KOPT-K1 (cell line): ENCODE data around the gene CPNE6.

ENCODE experiments used
- H3K27ac ChIP-seq: fragments of 200-600 bp; sonication (generic); 2 replicates; pipeline ENCODE4 v1.5.1; 2016; ENCODE audit warnings: antibody characterized with exemption, mild to moderate bottlenecking, low read depth, low read length; ENCODE audit not compliant: poor library complexity, severe bottlenecking
- H3K36me3 ChIP-seq: fragments of 200-600 bp; sonication (generic); 2 replicates; pipeline ENCODE4 v1.5.1; 2017; ENCODE audit warnings: antibody characterized with exemption, mild to moderate bottlenecking, low read length, moderate library complexity; ENCODE audit not compliant: insufficient read depth
- H3K9me3 ChIP-seq: fragments of 200-600 bp; sonication (generic); 2 replicates; pipeline ENCODE4 v1.5.1; 2017; ENCODE audit warnings: antibody characterized with exemption, low read length, mild to moderate bottlenecking; ENCODE audit not compliant: insufficient read depth, poor library complexity, severe bottlenecking

Gene CPNE6

DNA sequence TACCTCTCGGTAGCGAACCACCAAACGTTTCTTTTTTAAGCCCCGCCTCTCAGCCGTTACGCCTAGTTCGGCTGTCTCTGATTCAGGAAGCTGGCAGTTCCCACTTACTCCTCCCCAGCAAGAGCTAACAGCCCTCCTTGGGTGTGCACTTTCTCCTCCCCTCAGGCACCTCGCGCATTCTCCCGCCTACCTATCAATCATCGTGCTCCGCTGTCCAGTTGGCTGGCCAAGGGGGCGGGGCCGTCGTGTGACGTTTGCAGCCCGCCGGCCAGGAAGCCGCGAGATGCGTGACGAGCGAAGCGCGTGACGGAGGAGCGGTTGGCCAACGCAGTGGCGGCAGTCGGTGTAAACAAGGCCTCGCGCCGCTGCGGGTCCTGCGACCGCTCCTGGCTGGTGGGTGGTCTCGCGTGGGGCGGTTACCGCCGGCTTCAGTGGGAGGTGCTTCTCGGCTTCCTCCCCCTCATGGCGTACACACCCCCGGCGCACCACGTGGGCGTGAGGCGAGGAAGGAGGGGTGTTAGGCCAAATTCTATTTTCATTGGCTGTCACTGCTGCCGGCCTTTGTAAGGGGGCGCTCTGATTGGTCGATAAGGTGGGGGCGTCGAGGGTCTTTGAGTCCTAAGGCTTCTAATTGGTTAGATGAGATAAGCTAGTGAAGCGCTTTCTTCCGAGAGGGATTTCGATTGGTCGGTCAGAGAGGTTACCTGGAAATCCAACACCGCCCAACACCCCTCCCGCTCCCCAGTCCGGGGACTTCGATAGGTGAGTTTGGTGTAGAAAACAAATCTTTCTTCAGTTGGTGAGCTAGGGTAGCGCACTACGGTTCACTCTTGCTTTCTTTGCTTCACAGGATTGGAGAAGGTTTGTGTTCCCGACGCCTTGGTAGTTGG is 43.4 kb downstream of the CPNE6 start, which contains the start of the genes DCAF11 and NRL:
TSS of gene DCAF11 (plus strand) at position 246 of the 890 bp plus-strand sequence. CDS start 818 bp downstream, outside the sequence.
TSS of gene NRL (minus strand) at position 418 of the 890 bp plus-strand sequence. CDS start 32,101 bp downstream, outside the sequence.
- Histone ChIP-seq H3K27ac (peak within 1 kb of the TSS; percentile 96), H3K9me3 (no peaks in the 10 kb centered on the region), H3K36me3 (peaks cover 38% of the 10 kb centered on the region)

DNA sequence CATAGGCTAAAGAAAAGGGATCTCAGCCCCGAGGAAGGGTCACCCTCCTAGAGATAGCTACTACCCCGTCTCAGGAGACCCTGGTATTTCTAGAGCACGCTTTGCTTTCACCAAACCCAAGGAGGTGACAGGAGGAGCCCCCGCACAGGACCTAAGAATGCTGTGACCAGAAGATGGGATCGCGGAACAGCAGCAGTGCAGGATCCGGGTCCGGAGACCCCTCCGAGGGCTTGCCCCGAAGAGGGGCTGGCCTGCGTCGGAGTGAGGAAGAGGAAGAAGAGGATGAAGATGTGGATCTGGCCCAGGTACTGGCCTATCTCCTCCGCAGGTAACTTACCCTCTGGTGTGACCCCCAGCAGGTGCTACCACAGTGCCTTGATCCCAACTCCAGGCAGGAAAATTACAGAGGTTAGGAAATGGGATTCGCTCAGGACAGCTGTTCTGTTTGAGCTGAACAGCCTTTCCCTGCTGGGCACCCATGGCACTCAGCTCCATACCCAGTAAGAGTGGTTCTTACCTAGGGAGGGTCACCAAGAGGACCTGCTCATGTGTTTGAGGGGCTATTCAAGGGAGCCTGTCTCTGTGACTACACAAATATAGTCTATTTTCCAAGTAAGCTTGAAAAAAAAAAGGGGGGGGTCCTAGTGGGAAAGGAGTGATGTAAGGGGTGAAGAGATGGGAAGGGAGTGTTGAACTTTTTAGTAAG is 44.2 kb downstream of the CPNE6 start:
- Histone ChIP-seq H3K9me3 (no peaks in the 10 kb centered on the region), H3K27ac (peak overlapping the region; percentile 96), H3K36me3 (peaks cover 43% of the 10 kb centered on the region)

- Histone ChIP-seq H3K27ac (no peak overlapping the region), H3K36me3 (peaks cover 50% of the 10 kb centered on the region), H3K9me3 (no peaks in the 10 kb centered on the region)
Measured at GRCh38 chr14:24116128-24116814, 44.9 kb downstream of the CPNE6 start.

DNA sequence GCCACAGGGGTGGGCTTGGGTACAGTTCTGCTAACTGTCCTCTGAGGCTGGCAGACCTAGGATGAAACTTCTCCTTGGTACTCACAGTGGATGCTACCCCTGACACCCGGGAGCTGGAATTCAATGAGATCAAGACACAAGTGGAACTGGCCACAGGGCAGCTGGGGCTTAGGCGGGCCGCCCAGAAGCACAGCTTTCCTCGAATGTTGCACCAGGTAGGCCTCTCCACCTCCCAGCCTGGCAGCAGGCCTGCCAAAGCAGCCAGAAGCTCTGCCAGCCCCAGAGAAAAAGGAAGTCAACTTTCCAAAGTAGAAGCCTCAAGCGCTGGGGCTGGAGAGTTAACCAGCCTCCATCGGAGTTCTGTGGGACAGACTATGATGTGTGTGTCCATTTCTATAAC is 45.8 kb downstream of the CPNE6 start:
- Histone ChIP-seq H3K27ac (no peak overlapping the region), H3K9me3 (no peaks in the 10 kb centered on the region), H3K36me3 (peaks cover 59% of the 10 kb centered on the region)

GRCh38 chr14:24119691-24120090 is 48.3 kb downstream of the CPNE6 start:
- Histone ChIP-seq H3K36me3 (peaks cover 81% of the 10 kb centered on the region), H3K9me3 (no peaks in the 10 kb centered on the region), H3K27ac (no peak overlapping the region)

- no peaks in the 10 kb centered on the region for H3K9me3 ChIP-seq
- H3K27ac ChIP-seq = no peak overlapping the region
- H3K36me3 ChIP-seq = peaks cover 79% of the 10 kb centered on the region
Measured at GRCh38 chr14:24121210-24121609, 49.8 kb downstream of the CPNE6 start.

- Histone ChIP-seq H3K36me3 (peaks cover 67% of the 10 kb centered on the region), H3K27ac (no peak overlapping the region), H3K9me3 (no peaks in the 10 kb centered on the region)
Measured at GRCh38 chr14:24122416-24122815, 51.1 kb downstream of the CPNE6 start.

- H3K36me3 ChIP-seq = peaks cover 62% of the 10 kb centered on the region
Measured at GRCh38 chr14:24122898-24123297, 51.5 kb downstream of the CPNE6 start.

DNA sequence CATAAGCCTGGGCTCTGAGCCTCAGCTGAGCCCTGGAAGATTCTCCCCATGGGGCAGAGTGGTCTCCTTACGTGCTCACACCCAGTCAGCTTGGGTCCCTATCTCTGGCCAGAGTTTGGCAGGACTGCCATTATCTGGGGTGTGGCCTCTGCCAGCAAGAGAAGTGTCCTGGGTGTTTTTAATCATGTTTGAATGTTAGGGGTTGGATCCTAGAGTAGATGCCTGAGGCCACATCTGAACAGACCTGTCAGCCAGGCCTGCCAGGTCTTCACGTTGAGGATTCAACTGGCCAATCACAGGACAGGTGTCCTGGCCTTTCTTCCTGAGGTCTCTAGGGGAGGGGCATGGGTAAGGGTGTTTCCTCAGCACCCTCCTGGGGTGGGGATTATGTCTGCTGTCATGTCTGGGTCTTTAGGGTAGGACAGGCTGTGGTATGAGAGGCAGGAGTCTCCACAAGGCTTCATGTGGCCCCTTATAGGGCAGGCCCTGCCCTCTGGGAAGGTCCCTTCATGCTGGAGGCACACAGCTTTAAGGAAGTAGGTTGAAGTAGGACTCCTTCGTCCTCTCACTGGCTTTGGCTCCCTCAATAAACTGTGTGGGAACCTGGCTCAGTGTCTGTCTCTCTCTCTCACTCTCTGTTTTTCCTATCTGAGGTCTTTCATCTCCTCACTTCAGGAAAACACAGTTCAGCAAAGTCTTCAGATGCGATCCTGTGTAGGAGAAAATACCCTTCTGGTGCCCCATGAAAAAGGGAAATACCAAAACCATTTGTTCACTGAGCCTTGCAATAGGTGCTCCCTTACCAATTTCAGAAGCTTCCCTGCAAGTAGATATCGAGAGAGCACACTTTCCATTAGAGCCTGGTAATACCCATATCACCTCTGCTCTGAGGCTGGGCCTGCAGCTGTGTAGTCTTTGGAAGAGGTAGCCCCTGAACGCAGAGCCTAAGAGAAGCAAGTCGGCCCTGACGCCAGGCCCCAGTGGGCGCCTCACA is 52.4 kb downstream of the CPNE6 start:
- Histone ChIP-seq H3K9me3 (no peaks in the 10 kb centered on the region), H3K27ac (no peak overlapping the region), H3K36me3 (peaks cover 54% of the 10 kb centered on the region)

More at GRCh38 chr14:24122898-24123297, 51.5 kb downstream of the CPNE6 start:
- no peak overlapping the region for H3K27ac ChIP-seq
- H3K9me3 ChIP-seq = no peaks in the 10 kb centered on the region

GRCh38 chr14:24126939-24127338 is 55.6 kb downstream of the CPNE6 start:
- H3K27ac ChIP-seq = no peak overlapping the region
- H3K36me3 ChIP-seq = peaks cover 25% of the 10 kb centered on the region
- no peaks in the 10 kb centered on the region for H3K9me3 ChIP-seq

DNA sequence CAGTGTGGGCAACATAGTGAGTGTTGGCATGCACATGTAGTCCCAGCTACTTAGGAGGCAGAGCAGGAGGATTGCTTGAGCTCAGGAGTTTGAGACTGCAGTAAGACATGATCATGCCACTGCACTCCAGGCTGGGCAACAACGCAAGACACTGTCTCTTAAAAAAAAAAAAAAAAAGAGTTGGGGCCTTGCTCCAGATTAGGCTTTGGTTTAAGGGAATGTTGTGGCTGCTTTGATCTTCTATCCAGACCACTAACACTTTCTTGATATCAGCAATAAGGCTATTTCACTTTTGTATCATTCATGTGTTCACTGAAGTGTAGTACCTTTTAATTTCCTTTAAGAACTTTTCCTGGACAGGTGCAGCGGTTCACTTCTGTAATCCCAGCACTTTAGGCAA is 56.3 kb downstream of the CPNE6 start:
- Histone ChIP-seq H3K27ac (no peak overlapping the region), H3K9me3 (no peaks in the 10 kb centered on the region), H3K36me3 (peaks cover 17% of the 10 kb centered on the region)
